Inferior parietal cortex (tissue), 1 donor: ENCODE results near the gene TSPAN12.

Experiments
- DNase-seq: peaks from one replicate; pipeline ENCODE4 v3.0.0-alpha.2; 2016; ENCODE audit errors: extremely low spot score

The TSPAN12 gene

GRCh38 chr7:120843109-120843508, 14.8 kb downstream of the TSPAN12 start:
- no peak for DNase-seq

GRCh38 chr7:120842121-120842621, 15.8 kb downstream of the TSPAN12 start:
- DNase-seq, result no peak

- DNase-seq, result no peak
Observed at GRCh38 chr7:120841608-120842007, 16.3 kb downstream of the TSPAN12 start.

- DNase-seq, result no peak
Observed at GRCh38 chr7:120838281-120838682, 19.7 kb downstream of the TSPAN12 start.

GRCh38 chr7:120837599-120837998, 20.3 kb downstream of the TSPAN12 start:
- DNase-seq, result no peak

- DNase-seq, result no peak
Observed at GRCh38 chr7:120836556-120837115, 21.3 kb downstream of the TSPAN12 start.

GRCh38 chr7:120834726-120835125, 23.2 kb downstream of the TSPAN12 start:
- DNase-seq, result no peak

GRCh38 chr7:120833546-120833945, 24.4 kb downstream of the TSPAN12 start:
- no peak for DNase-seq

GRCh38 chr7:120832803-120833202, 25.1 kb downstream of the TSPAN12 start:
- DNase-seq, result no peak

GRCh38 chr7:120831260-120831659, 26.7 kb downstream of the TSPAN12 start:
- no peak for DNase-seq

GRCh38 chr7:120829487-120829886, 28.5 kb downstream of the TSPAN12 start:
- DNase-seq, result no peak

GRCh38 chr7:120828528-120828927, 29.4 kb downstream of the TSPAN12 start:
- no peak for DNase-seq

- no peak for DNase-seq
Observed at GRCh38 chr7:120827371-120828118, 30.4 kb downstream of the TSPAN12 start.

- no peak for DNase-seq
Observed at GRCh38 chr7:120825576-120825975, 32.4 kb downstream of the TSPAN12 start.

- no peak for DNase-seq
Observed at GRCh38 chr7:120825152-120825551, 32.8 kb downstream of the TSPAN12 start.

GRCh38 chr7:120819861-120820260, 38.1 kb downstream of the TSPAN12 start:
- no peak for DNase-seq

- DNase-seq, result no peak
Observed at GRCh38 chr7:120817851-120818250, 40.1 kb downstream of the TSPAN12 start.

- no peak for DNase-seq
Observed at GRCh38 chr7:120814253-120814939, 43.5 kb downstream of the TSPAN12 start.

GRCh38 chr7:120813546-120814252, 44.2 kb downstream of the TSPAN12 start:
- DNase-seq, result no peak

GRCh38 chr7:120813089-120813488, 44.9 kb downstream of the TSPAN12 start:
- DNase-seq, result no peak

GRCh38 chr7:120809260-120809659, 48.7 kb downstream of the TSPAN12 start:
- no peak for DNase-seq

GRCh38 chr7:120807390-120807789, 50.6 kb downstream of the TSPAN12 start:
- DNase-seq, result no peak
